MG63 (cell line): ENCODE results near the gene GET4. TPM values are rescaled to one million over a fixed set of nuclear protein-coding genes. Genes with fewer than 3 reads are reported as not detected.
A peak's percentile ranks its signal among the peaks of the same experiment; 100 is the strongest.
"Not testable (repeated sequence)": the region's sequence is repeated elsewhere in the genome, so short reads cannot be mapped to it uniquely, and the experiment has no call there.

ENCODE experiments used
- DNase-seq: peaks from one replicate; pipeline ENCODE4 v3.0.0-alpha.2; 2020
- H3K27me3 ChIP-seq: fragments of 250-450 bp; sonication (Bioruptor Pico); 2 replicates; pipeline ENCODE4 v1.5.1; 2020; ENCODE audit warnings: mild to moderate bottlenecking, moderate library complexity
- H3K36me3 ChIP-seq: fragments of 250-450 bp; sonication (Bioruptor Pico); 2 replicates; pipeline ENCODE4 v1.5.1; 2020; ENCODE audit warnings: mild to moderate bottlenecking, moderate library complexity
- H3K4me3 ChIP-seq: fragments of 250-450 bp; sonication (Bioruptor Pico); 2 replicates; pipeline ENCODE4 v1.5.1; 2020; ENCODE audit warnings: mild to moderate bottlenecking, moderate library complexity
- H3K9me3 ChIP-seq: fragments of 250-450 bp; sonication (Bioruptor Pico); 2 replicates; pipeline ENCODE4 v1.5.1; 2020; ENCODE audit warnings: mild to moderate bottlenecking, moderate library complexity
- total RNA-seq: library from RNA; depleted of rRNA; stranded (reverse); fragments of >200 nt; shearing (Covaris generic); gene quantifications from 2 replicates; pipeline ENCODE4 v1.2.3, GENCODE V29; 2014; ENCODE audit warnings: low replicate concordance

The GET4 gene
- total RNA-seq, 1 experiment from 2014 or later = 58.9 TPM

GRCh38 chr7:859359-860030 lies 16.9 kb upstream of the GET4 start:
- Histone ChIP-seq H3K4me3 (no peak overlapping the region), H3K9me3 (no peaks in the 10 kb centered on the region), H3K27me3 (no peaks in the 10 kb centered on the region), H3K36me3 (peaks cover 78% of the 10 kb centered on the region)
- DNase-seq = no peak

- H3K4me3 ChIP-seq = no peak overlapping the region
- H3K36me3 ChIP-seq = peaks cover 74% of the 10 kb centered on the region
- H3K27me3 ChIP-seq = no peaks in the 10 kb centered on the region
- no peaks in the 10 kb centered on the region for H3K9me3 ChIP-seq
- DNase-seq = no peak
Measured at GRCh38 chr7:860149-860548, 16.2 kb upstream of the GET4 start.

GRCh38 chr7:861222-861621 lies 15.1 kb upstream of the GET4 start:
- no peak for DNase-seq
- H3K9me3 ChIP-seq = no peaks in the 10 kb centered on the region
- H3K36me3 ChIP-seq = peaks cover 73% of the 10 kb centered on the region
- H3K27me3 ChIP-seq = no peaks in the 10 kb centered on the region
- H3K4me3 ChIP-seq = no peak overlapping the region

GRCh38 chr7:862157-862556 lies 14.2 kb upstream of the GET4 start:
- peaks cover 68% of the 10 kb centered on the region for H3K36me3 ChIP-seq
- no peak overlapping the region for H3K4me3 ChIP-seq
- H3K27me3 ChIP-seq = no peaks in the 10 kb centered on the region
- DNase-seq = no peak
- H3K9me3 ChIP-seq = no peaks in the 10 kb centered on the region

GRCh38 chr7:863106-863505 lies 13.2 kb upstream of the GET4 start:
- no peaks in the 10 kb centered on the region for H3K27me3 ChIP-seq
- peaks cover 68% of the 10 kb centered on the region for H3K36me3 ChIP-seq
- H3K4me3 ChIP-seq = no peak overlapping the region
- no peak for DNase-seq
- no peaks in the 10 kb centered on the region for H3K9me3 ChIP-seq

- Histone ChIP-seq H3K27me3 (no peaks in the 10 kb centered on the region), H3K36me3 (peaks cover 52% of the 10 kb centered on the region), H3K9me3 (no peaks in the 10 kb centered on the region), H3K4me3 (no peak overlapping the region)
- DNase-seq = no peak
Measured at GRCh38 chr7:865921-866320, 10.4 kb upstream of the GET4 start.

- Histone ChIP-seq H3K27me3 (no peaks in the 10 kb centered on the region), H3K9me3 (no peaks in the 10 kb centered on the region), H3K36me3 (peaks cover 50% of the 10 kb centered on the region), H3K4me3 (no peak overlapping the region)
- no peak for DNase-seq
Measured at GRCh38 chr7:867001-867405, 9.4 kb upstream of the GET4 start.

- Histone ChIP-seq H3K36me3 (peaks cover 49% of the 10 kb centered on the region), H3K27me3 (no peaks in the 10 kb centered on the region), H3K4me3 (no peak overlapping the region), H3K9me3 (no peaks in the 10 kb centered on the region)
- DNase-seq = peak; percentile 31
Measured at GRCh38 chr7:867406-868188, 8.8 kb upstream of the GET4 start.

- H3K9me3 ChIP-seq = no peaks in the 10 kb centered on the region
- no peak overlapping the region for H3K4me3 ChIP-seq
- H3K27me3 ChIP-seq = no peaks in the 10 kb centered on the region
- no peak for DNase-seq
- peaks cover 52% of the 10 kb centered on the region for H3K36me3 ChIP-seq
Measured at GRCh38 chr7:868189-868486, 8.2 kb upstream of the GET4 start.

- no peak for DNase-seq
- H3K9me3 ChIP-seq = no peaks in the 10 kb centered on the region
- no peak overlapping the region for H3K4me3 ChIP-seq
- peaks cover 55% of the 10 kb centered on the region for H3K36me3 ChIP-seq
- H3K27me3 ChIP-seq = no peaks in the 10 kb centered on the region
Measured at GRCh38 chr7:869348-869747, 7.0 kb upstream of the GET4 start.

- Histone ChIP-seq H3K9me3 (no peaks in the 10 kb centered on the region), H3K27me3 (no peaks in the 10 kb centered on the region), H3K36me3 (peaks cover 60% of the 10 kb centered on the region), H3K4me3 (no peak overlapping the region)
- DNase-seq = no peak
Measured at GRCh38 chr7:871900-872537, 4.3 kb upstream of the GET4 start.

GRCh38 chr7:872685-873084 lies 3.7 kb upstream of the GET4 start:
- H3K4me3 ChIP-seq, H3K27me3 ChIP-seq, DNase-seq, H3K9me3 ChIP-seq: not testable (repeated sequence)
- H3K36me3 ChIP-seq = peaks cover 53% of the 10 kb centered on the region

- Histone ChIP-seq H3K36me3 (peaks cover 53% of the 10 kb centered on the region), H3K9me3 (no peaks in the 10 kb centered on the region), H3K4me3 (no peak overlapping the region), H3K27me3 (no peaks in the 10 kb centered on the region)
- peak; percentile 72 for DNase-seq
Measured at GRCh38 chr7:873367-874002, 2.9 kb upstream of the GET4 start.

- Histone ChIP-seq H3K4me3 (no peak overlapping the region), H3K36me3 (peaks cover 58% of the 10 kb centered on the region), H3K27me3 (no peaks in the 10 kb centered on the region), H3K9me3 (no peaks in the 10 kb centered on the region)
- DNase-seq = no peak
Measured at GRCh38 chr7:874031-874749, 2.2 kb upstream of the GET4 start.

- no peak overlapping the region for H3K4me3 ChIP-seq
- no peaks in the 10 kb centered on the region for H3K9me3 ChIP-seq
- peaks cover 52% of the 10 kb centered on the region for H3K36me3 ChIP-seq
- no peak for DNase-seq
- H3K27me3 ChIP-seq = no peaks in the 10 kb centered on the region
Measured at GRCh38 chr7:875051-875450, 1.3 kb upstream of the GET4 start.

- Histone ChIP-seq H3K27me3 (no peaks in the 10 kb centered on the region), H3K4me3 (peak overlapping the region; percentile 44), H3K36me3 (peaks cover 52% of the 10 kb centered on the region), H3K9me3 (no peaks in the 10 kb centered on the region)
- no peak for DNase-seq
Measured at GRCh38 chr7:875476-876076, 778 bp upstream of the GET4 start.

- DNase-seq = peak; percentile 36
- Histone ChIP-seq H3K36me3 (peaks cover 43% of the 10 kb centered on the region), H3K9me3 (no peaks in the 10 kb centered on the region), H3K4me3 (peak overlapping the region; percentile 87), H3K27me3 (no peaks in the 10 kb centered on the region)
Measured at GRCh38 chr7:876972-877311, 588 bp downstream of the GET4 start.
